GM13977 (cell line): Measurements from ENCODE around the gene VNN1.

Experiments
- DNase-seq: peaks from one replicate; pipeline ENCODE4 v3.0.0; 2012; ENCODE audit warnings: low spot score
- in situ Hi-C: fragments of 300-500 bp; cut with MboI; formaldehyde crosslinking; loops from one replicate; pipeline ENCODE4 v1.12.0; 2022; ENCODE audit warnings: low sequenced_read_pairs, low pct_unique_long_range_greater_than_20kb, mixed read lengths, inconsistent platforms; ENCODE audit not compliant: unreplicated experiment
- TF ChIP-seq, protein P1 (sequence below): IDR thresholded peaks from 2 replicates; pipeline ENCODE4 v1.5.1; 2012; ENCODE audit warnings: mild to moderate bottlenecking, control low read depth; ENCODE audit not compliant: insufficient read depth; ENCODE audit errors: extremely low read depth, missing control alignments

Gene VNN1

DNA sequence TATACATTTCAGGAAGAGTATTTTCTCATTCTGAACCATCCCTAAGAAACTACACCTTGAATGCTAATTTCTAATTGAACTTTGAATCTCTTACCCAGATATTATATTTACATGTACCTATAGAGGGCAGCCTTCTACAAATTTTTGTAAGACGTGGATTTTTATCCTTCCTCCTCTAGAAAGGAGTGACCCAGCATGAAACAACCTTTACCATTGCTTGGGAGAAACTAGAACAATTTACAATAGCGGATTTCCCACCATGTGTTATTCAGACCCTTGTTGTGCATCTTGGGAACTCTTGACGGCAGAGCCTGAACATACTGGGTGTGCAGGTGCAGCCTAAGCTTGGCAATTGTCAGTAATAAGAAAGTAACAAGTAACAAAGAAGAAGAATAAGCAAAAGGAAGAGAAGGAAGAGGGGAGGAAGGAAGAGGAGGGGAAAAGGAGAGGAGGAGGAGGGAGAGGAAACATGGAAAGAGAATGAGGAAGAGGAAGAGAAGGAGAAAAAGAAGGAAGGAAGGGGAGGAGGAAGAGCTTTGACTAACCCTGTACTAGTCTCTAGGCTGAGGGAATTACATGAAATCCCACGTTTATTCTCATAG is 44.1 kb downstream of the VNN1 start:
- in situ Hi-C loops: loop anchor here (10.0 kb wide), 1 partner anchor 95 kb away; no protein-coding TSS in a partner anchor
- TF ChIP-seq, protein P1, sequence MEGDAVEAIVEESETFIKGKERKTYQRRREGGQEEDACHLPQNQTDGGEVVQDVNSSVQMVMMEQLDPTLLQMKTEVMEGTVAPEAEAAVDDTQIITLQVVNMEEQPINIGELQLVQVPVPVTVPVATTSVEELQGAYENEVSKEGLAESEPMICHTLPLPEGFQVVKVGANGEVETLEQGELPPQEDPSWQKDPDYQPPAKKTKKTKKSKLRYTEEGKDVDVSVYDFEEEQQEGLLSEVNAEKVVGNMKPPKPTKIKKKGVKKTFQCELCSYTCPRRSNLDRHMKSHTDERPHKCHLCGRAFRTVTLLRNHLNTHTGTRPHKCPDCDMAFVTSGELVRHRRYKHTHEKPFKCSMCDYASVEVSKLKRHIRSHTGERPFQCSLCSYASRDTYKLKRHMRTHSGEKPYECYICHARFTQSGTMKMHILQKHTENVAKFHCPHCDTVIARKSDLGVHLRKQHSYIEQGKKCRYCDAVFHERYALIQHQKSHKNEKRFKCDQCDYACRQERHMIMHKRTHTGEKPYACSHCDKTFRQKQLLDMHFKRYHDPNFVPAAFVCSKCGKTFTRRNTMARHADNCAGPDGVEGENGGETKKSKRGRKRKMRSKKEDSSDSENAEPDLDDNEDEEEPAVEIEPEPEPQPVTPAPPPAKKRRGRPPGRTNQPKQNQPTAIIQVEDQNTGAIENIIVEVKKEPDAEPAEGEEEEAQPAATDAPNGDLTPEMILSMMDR: peak; percentile 46
- DNase-seq: peak; percentile 31

DNA sequence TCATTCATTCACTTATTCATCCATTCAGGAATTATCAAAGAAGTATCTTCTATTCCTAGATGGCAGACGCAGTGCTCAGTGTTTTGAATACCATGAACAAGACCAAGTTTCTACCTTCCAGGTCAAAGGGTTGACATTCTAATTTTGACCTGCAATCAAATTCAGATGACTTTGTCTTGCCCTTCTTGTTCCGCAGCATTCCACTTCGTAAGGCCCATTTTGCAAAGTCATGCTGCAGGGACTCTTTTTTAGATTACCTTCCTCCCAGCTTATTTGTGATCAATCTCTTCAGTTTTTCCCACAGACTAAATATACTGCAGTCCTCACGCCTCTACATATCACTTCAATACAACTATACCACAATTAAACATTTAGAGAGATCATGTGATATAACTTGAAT is 47.7 kb downstream of the VNN1 start:
- DNase-seq: no peak
- in situ Hi-C loops: loop anchor here (10.0 kb wide), 1 partner anchor 99 kb away; no protein-coding TSS in a partner anchor

DNA sequence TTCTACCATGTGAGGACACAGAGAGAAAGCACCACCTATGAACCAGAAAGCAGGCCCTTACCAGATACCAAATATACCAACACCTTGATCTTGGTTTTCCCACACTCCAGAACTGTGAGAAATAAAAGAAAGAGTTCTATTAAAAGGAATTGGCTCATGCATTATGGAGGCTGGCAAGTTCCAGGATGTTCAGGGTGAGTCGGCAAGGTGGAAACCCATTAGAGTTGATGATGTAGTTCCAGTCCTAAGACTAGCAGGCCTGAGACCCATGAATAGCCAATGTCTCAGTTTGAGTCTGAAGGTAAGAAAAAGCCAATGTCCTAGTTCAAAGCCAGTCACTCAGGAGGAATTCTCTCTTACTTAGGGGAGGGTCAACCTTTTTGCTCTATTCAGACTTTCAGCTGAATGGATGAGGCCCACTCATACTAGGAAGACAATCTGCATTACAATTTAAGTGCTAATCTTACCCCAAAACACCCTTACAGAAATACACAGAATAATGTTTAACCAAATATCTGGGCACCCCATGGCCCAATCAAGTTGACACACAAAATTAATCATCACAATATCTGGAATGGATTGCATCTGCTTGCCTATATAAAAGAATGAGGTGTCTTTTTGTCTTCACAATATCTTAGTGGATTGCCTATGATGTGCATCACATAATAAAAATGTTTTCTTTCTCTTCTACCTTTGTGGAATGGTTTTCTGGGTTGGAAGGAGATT is 49.4 kb downstream of the VNN1 start:
- DNase-seq: no peak
- TF ChIP-seq, protein P1: no peak
- in situ Hi-C loops: loop anchor here (10.0 kb wide), 1 partner anchor 100 kb away; no protein-coding TSS in a partner anchor

More for the DNA sequence above, 47.7 kb downstream of the VNN1 start:
- TF ChIP-seq, protein P1: no peak

GRCh38 chr6:132663661-132664060 is 50.2 kb downstream of the VNN1 start:
- in situ Hi-C loops: loop anchor here (10.0 kb wide), 1 partner anchor 101 kb away; no protein-coding TSS in a partner anchor

GRCh38 chr6:132661906-132662305 is 51.9 kb downstream of the VNN1 start:
- in situ Hi-C loops: loop anchor here (10.0 kb wide), 1 partner anchor 103 kb away; no protein-coding TSS in a partner anchor
- no peak for DNase-seq
- TF ChIP-seq, protein P1: no peak

More at GRCh38 chr6:132663661-132664060, 50.2 kb downstream of the VNN1 start:
- DNase-seq: no peak
- TF ChIP-seq, protein P1: no peak

GRCh38 chr6:132659082-132659481 is 54.8 kb downstream of the VNN1 start, which contains the start of gene TAAR1:
Gene TAAR1, minus strand, starts transcription at chr6:132659182. Its CDS starts 13,179 bp downstream, at chr6:132646003.
- TF ChIP-seq, protein P1: no peak
- in situ Hi-C loops: no loop called here
- DNase-seq: no peak
